Parathyroid adenoma (tissue), 2 donors: ENCODE data around the gene PRMT7.

Source experiments
- H2AFZ ChIP-seq: fragments of 300-600 bp; sonication (generic); one replicate; pipeline ENCODE4 v1.7.0; 2017; ENCODE audit warnings: antibody characterized with exemption, mild to moderate bottlenecking
- H3K27ac ChIP-seq: fragments of 300-600 bp; sonication (generic); one replicate; pipeline ENCODE4 v1.7.0; 2017
- H3K27me3 ChIP-seq: fragments of 300-600 bp; sonication (generic); one replicate; pipeline ENCODE4 v1.7.0; 2017; ENCODE audit warnings: low read length; ENCODE audit not compliant: control insufficient read depth, insufficient read depth
- H3K36me3 ChIP-seq: fragments of 300-600 bp; sonication (generic); one replicate; pipeline ENCODE4 v1.7.0; 2017; ENCODE audit warnings: low read length; ENCODE audit not compliant: control insufficient read depth, insufficient read depth
- H3K4me1 ChIP-seq: fragments of 300-600 bp; sonication (generic); one replicate; pipeline ENCODE4 v1.7.0; 2017; ENCODE audit warnings: control low read depth
- H3K4me2 ChIP-seq: fragments of 300-600 bp; sonication (generic); one replicate; pipeline ENCODE4 v1.7.0; 2017; ENCODE audit warnings: low read length
- H3K4me3 ChIP-seq: fragments of 300-600 bp; sonication (generic); one replicate; pipeline ENCODE4 v1.7.0; 2017; ENCODE audit warnings: low read depth, low read length
- H3K79me2 ChIP-seq: fragments of 300-600 bp; sonication (generic); one replicate; pipeline ENCODE4 v1.7.0; 2017; ENCODE audit warnings: control low read depth
- H3K9ac ChIP-seq: fragments of 300-600 bp; sonication (generic); one replicate; pipeline ENCODE4 v1.7.0; 2017; ENCODE audit warnings: mild to moderate bottlenecking
- H3K9me3 ChIP-seq: fragments of 300-600 bp; sonication (generic); one replicate; pipeline ENCODE4 v1.7.0; 2017; ENCODE audit warnings: low read length; ENCODE audit not compliant: control insufficient read depth
- TF ChIP-seq, protein P1 (sequence below): fragments of 300-600 bp; sonication (generic); IDR thresholded peaks from one replicate; pipeline ENCODE4 v1.7.0; 2017; ENCODE audit warnings: antibody characterized with exemption, mild to moderate bottlenecking
- donor health status: primary hyperparathyroidism.

The PRMT7 gene

DNA sequence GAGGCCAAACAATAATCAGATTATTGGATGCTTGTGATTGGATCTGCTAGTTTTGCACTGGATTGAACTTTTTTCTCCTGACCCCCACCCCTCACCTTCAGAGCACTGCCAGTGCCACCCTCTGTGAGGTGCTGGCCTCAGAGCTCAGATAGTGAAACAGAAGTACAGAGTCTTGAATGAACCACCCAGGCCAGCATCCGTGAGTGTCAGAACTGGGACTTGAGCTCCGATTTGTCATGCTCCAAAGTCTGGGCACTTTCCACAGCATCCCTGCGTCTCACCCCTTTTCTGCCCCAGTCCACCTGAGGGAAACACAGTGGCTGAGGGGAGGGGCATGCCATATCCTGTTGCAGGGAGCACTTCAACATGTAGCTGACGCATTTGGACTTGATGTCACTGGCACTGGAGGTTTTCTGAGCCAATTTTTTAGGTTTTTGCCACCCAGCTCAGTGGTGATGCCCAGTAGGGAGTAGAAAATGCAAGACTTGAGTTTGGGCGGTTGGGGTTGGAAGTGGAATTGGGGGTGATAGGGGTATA lies 90.2 kb downstream of the PRMT7 start:
- TF ChIP-seq, protein P1, sequence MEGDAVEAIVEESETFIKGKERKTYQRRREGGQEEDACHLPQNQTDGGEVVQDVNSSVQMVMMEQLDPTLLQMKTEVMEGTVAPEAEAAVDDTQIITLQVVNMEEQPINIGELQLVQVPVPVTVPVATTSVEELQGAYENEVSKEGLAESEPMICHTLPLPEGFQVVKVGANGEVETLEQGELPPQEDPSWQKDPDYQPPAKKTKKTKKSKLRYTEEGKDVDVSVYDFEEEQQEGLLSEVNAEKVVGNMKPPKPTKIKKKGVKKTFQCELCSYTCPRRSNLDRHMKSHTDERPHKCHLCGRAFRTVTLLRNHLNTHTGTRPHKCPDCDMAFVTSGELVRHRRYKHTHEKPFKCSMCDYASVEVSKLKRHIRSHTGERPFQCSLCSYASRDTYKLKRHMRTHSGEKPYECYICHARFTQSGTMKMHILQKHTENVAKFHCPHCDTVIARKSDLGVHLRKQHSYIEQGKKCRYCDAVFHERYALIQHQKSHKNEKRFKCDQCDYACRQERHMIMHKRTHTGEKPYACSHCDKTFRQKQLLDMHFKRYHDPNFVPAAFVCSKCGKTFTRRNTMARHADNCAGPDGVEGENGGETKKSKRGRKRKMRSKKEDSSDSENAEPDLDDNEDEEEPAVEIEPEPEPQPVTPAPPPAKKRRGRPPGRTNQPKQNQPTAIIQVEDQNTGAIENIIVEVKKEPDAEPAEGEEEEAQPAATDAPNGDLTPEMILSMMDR = no peak
- Histone ChIP-seq H3K27ac (no peak overlapping the region), H3K9me3 (no peaks in the 10 kb centered on the region), H3K9ac (no peak overlapping the region), H3K36me3 (no peaks in the 10 kb centered on the region), H3K79me2 (no peaks in the 10 kb centered on the region), H3K4me2 (no peak overlapping the region), H3K27me3 (no peaks in the 10 kb centered on the region), H3K4me1 (no peaks in the 10 kb centered on the region), H3K4me3 (no peak overlapping the region), H2AFZ (no peak overlapping the region)

DNA sequence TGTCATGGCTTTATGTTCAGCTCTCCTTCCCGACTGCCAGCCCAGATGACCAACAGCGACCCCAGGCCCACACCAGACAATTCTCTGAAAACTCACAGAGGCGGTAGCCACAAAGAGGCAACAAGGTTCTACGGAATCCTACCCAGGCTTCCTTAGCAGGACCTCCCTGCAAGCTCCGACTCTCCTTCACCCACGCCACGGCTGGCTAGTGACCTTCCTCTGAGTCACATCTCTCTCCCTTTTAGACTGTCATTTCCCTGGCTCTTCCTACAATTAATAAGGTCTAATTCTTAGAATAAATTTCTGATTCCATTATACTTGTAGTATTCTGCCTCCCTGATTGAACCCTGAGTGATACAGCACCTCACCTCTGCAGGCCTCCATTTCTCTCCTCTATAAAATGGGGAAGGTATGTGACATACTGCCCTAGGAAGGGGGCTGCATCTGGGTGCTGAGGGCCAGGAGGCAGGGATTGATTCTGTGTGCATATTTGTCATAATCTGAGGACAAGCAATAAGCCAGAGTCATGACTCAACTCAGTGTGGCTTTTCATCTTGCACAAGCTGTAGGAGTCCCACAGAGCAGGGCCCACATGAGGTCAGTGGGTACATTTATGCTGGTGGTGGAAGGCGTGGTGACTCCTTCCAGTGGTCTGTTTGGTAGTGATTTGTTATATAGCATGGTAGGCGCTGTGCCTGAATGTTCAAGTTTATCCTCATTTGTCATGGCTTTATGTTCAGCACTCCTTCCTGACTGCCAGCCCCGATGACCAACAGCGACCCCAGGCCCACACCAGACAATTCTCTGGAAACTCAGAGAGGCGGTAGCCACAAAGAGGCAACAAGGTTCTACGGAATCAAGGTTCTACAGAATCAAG lies 91.3 kb downstream of the PRMT7 start:
- Histone ChIP-seq H3K9me3 (no peaks in the 10 kb centered on the region), H3K27ac (no peak overlapping the region), H2AFZ (no peak overlapping the region), H3K79me2 (no peaks in the 10 kb centered on the region), H3K4me2 (no peak overlapping the region), H3K9ac (no peak overlapping the region), H3K36me3 (no peaks in the 10 kb centered on the region), H3K4me1 (no peaks in the 10 kb centered on the region), H3K4me3 (no peak overlapping the region), H3K27me3 (no peaks in the 10 kb centered on the region)
- TF ChIP-seq, protein P1 = no peak

DNA sequence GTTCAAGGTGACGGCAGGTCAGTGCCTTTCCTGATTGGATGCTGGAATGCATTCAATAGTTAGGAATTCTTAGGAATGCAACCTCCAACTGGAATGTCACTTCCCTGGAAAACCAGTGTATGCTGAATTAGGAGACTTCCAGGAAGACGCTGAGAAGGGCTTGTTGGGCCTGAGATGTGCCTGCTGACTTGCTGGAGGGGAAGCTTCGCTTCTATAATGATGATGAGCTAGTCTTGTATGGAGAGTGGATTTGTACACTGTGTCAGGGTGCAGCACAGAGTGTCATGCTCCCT lies 91.9 kb downstream of the PRMT7 start:
- no peaks in the 10 kb centered on the region for H3K79me2 ChIP-seq
- H2AFZ ChIP-seq = no peak overlapping the region
- H3K27me3 ChIP-seq = no peaks in the 10 kb centered on the region
- TF ChIP-seq, protein P1 = no peak
- no peak overlapping the region for H3K4me3 ChIP-seq
- no peak overlapping the region for H3K9ac ChIP-seq
- H3K27ac ChIP-seq = no peak overlapping the region
- no peaks in the 10 kb centered on the region for H3K4me1 ChIP-seq
- H3K36me3 ChIP-seq = no peaks in the 10 kb centered on the region
- no peak overlapping the region for H3K4me2 ChIP-seq
- H3K9me3 ChIP-seq = no peaks in the 10 kb centered on the region

DNA sequence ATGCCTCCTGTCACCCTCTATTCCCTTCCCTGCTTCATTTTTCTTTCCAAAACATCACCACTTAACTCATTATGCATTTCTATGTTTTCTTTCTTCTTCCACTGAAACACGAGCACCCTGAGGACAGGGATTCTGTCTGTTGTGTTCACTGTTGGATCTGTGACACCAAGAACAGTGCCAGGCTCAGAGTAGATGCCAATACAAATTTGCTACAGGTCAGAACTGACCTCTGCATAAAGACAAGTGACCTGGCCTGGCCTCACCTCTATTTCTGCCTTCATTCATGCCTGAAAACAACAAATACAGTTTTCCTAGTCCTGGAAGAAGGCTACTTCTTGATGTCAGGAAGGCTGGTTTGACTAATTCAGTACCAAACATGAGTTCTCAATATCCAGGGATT lies 92.4 kb downstream of the PRMT7 start:
- H3K4me1 ChIP-seq = no peaks in the 10 kb centered on the region

More for the DNA sequence above, 92.4 kb downstream of the PRMT7 start:
- Histone ChIP-seq H3K79me2 (no peaks in the 10 kb centered on the region), H3K4me3 (no peak overlapping the region), H3K9me3 (no peaks in the 10 kb centered on the region), H3K9ac (no peak overlapping the region), H2AFZ (no peak overlapping the region), H3K27ac (no peak overlapping the region), H3K4me2 (no peak overlapping the region), H3K27me3 (no peaks in the 10 kb centered on the region), H3K36me3 (no peaks in the 10 kb centered on the region)
- TF ChIP-seq, protein P1 = no peak
